Rectal smooth muscle tissue (tissue), 1 donor: ENCODE data around the gene ATP2B2.

Experiments used
- H3K27ac ChIP-seq: one replicate; pipeline ENCODE4 v1.7.0; 2013; ENCODE audit warnings: low read depth, low read length, inconsistent platforms
- H3K27me3 ChIP-seq: one replicate; pipeline ENCODE4 v1.7.0; 2013; ENCODE audit warnings: low read length; ENCODE audit not compliant: control insufficient read depth, insufficient read depth
- H3K36me3 ChIP-seq: one replicate; pipeline ENCODE4 v1.7.0; 2013; ENCODE audit warnings: low read length; ENCODE audit not compliant: control insufficient read depth, insufficient read depth
- H3K4me1 ChIP-seq: one replicate; pipeline ENCODE4 v1.7.0; 2013; ENCODE audit warnings: low read length; ENCODE audit not compliant: control insufficient read depth, insufficient read depth
- H3K4me3 ChIP-seq: one replicate; pipeline ENCODE4 v1.7.0; 2013; ENCODE audit warnings: low read length
- H3K9ac ChIP-seq: one replicate; pipeline ENCODE4 v1.7.0; 2013; ENCODE audit warnings: low read length

ATP2B2 gene

DNA sequence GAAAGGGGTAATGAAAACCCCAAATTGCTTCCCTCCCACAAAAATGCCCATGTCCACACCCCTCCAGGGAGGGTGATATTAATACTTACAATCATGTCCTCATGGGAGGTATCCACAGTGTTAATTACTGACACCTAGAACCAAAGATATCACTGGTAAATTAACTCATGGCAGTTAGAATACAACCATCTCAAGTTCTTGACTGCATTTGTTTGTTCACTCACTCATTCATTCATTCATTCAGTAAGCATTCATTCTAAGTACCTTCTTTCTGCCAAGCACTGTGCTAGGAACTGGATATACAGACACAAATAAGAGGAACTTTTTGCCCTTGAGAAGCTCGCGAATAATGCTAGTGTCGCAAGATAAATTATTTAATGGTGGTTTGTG, 187.4 kb downstream of the ATP2B2 start:
- H3K36me3 ChIP-seq = peaks cover 25% of the 10 kb centered on the region
- no peak overlapping the region for H3K9ac ChIP-seq
- no peak overlapping the region for H3K27ac ChIP-seq
- H3K4me1 ChIP-seq = peaks cover 11% of the 10 kb centered on the region
- H3K4me3 ChIP-seq = no peak overlapping the region
- no peaks in the 10 kb centered on the region for H3K27me3 ChIP-seq

DNA sequence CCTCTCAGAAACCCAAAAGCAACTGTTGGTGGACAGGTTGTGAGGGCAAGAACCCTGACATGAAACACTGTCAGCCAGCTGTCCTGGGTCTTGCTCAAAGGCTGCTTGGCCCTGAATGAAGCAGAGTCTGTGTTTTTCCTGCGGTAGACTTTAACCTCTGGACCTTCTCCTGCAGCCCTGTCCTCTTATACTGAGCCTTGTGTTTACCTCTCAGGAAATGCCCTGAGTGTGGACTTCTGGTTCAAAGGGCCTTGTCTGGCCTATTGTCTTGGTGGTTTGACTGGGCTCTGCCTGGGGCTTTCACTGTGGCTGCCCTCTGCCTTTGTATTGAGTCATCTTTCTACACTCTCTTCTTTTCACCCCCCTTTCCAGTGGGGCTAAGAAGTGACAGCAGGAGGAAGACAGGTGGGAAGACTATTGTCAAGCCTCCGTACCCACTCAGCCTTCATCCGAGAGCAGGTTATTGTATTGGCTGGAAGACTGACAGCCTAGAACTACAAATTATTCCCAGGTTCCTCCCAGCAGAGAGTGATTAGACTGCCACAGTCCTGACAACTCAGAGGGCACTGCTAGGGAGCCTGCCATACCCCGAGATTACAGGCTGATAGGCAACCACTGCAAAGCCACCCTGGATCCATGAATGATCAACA, 187.9 kb downstream of the ATP2B2 start:
- H3K27ac ChIP-seq = no peak overlapping the region
- no peak overlapping the region for H3K9ac ChIP-seq
- peaks cover 30% of the 10 kb centered on the region for H3K36me3 ChIP-seq
- peaks cover 11% of the 10 kb centered on the region for H3K4me1 ChIP-seq
- H3K4me3 ChIP-seq = no peak overlapping the region
- no peaks in the 10 kb centered on the region for H3K27me3 ChIP-seq

DNA sequence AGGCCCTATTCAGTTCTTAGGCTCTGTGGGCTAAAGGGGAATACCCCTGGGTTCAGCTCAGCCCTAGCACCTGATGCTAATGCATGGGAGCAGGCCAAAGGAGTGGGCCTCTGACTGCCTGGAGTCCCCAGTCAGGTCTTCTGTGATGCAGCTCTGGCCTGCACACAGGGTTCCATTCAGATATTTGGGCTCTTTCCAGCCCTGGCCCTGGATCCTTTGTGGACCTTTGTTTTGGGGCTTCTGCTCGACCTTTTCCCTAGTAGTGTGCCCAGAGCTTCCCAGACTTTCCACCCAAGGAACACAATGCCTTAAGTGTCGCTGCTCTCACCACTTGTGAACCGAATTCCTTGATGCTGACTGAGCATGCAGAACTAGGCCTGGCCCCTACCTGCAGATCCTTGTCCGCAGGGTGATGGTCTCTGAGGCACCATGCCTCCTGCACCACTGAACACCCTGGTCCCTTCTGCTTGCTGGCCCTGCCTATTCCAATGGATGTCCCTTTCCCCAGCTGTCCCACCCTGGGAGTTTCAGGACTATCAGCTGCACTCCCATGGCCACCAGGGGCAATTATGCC, 189.5 kb downstream of the ATP2B2 start:
- no peaks in the 10 kb centered on the region for H3K27me3 ChIP-seq
- H3K27ac ChIP-seq = no peak overlapping the region
- peaks cover 11% of the 10 kb centered on the region for H3K4me1 ChIP-seq
- H3K9ac ChIP-seq = no peak overlapping the region
- H3K36me3 ChIP-seq = peaks cover 42% of the 10 kb centered on the region
- H3K4me3 ChIP-seq = no peak overlapping the region

DNA sequence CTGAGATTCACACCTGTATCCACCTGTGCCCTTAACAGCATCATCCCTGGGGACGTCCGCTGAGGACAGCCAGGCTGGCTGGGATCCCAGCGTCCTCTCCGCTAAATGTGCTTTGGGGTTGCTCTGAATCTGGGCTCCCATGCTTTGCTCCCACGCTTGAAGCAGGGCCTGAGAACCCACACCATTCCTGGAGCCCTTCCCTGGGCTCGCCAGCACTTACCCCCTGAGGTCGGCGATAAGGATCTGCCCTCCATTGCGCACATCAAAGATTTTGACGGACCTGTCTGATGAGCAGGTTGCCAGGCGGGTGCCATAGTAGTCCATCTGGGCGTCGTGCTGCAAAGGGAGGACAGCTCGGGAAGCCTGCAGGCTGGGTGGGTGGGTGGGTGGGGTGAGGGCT, 190.3 kb downstream of the ATP2B2 start:
- H3K27ac ChIP-seq = no peak overlapping the region
- peaks cover 44% of the 10 kb centered on the region for H3K36me3 ChIP-seq
- no peaks in the 10 kb centered on the region for H3K27me3 ChIP-seq
- H3K4me3 ChIP-seq = no peak overlapping the region
- no peak overlapping the region for H3K9ac ChIP-seq
- H3K4me1 ChIP-seq = peaks cover 9% of the 10 kb centered on the region

DNA sequence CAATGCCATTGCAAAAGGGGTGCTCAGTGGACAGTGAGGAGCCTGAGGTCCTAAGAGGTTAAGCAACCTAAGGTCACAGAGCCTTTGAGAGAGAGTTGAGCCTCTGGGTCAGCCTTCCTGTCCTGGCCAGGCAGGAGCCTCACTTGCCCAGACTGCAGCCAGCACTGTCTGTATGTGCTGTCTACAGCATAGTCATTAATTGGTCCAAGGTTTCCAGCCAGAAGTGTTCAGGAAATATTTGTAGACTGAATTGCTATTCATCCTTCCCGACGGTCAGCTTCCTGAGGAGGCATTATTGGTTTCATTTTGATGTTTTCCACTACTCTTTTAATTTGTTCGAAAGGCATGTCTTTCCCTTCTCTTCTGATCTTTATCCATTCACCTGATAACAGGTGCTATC, 192.5 kb downstream of the ATP2B2 start:
- no peak overlapping the region for H3K4me3 ChIP-seq
- H3K27ac ChIP-seq = no peak overlapping the region
- H3K36me3 ChIP-seq = peaks cover 36% of the 10 kb centered on the region
- H3K27me3 ChIP-seq = no peaks in the 10 kb centered on the region
- H3K4me1 ChIP-seq = no peaks in the 10 kb centered on the region
- H3K9ac ChIP-seq = no peak overlapping the region

DNA sequence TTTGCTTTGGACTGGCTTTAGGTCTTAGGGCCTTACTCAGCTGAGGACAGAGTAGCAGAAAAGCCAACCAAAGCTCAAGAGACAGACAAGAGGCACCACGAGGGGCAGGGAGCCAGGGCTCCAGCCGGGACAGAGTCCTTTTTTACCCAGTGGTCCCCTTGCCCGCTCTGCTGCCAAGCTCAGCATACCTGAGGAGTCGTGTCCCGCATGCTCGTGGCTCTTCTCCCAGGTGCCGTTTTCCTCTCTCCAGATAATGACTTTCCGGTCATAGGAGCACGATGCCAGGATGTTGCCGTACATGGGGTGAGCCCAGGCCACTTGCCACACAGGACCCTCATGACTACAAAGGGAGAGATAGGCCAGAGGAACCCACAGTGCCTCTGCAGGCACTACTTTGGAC, 193.0 kb downstream of the ATP2B2 start:
- no peaks in the 10 kb centered on the region for H3K4me1 ChIP-seq
- H3K36me3 ChIP-seq = peaks cover 37% of the 10 kb centered on the region
- H3K4me3 ChIP-seq = no peak overlapping the region
- H3K9ac ChIP-seq = no peak overlapping the region
- no peak overlapping the region for H3K27ac ChIP-seq
- no peaks in the 10 kb centered on the region for H3K27me3 ChIP-seq

DNA sequence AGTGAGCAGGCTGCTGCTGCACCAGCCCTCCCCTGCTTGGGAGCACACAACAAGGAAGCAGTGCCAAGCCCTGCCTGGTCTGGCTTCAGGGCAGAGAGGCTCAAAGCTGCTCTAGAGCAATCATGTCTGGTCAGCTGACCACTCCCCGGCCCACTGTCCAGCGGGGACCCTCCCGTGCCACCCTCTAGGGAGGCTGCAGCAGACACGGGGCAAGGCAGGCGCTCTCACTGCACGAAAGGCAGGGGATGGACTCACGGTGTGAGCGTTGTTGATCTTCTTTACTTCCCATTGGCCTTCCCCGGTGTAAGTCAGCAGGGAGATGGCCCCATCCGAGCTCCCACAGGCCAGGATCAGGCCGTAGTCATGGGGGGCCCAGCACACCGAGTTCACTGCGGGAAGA, 193.7 kb downstream of the ATP2B2 start:
- no peak overlapping the region for H3K9ac ChIP-seq
- no peaks in the 10 kb centered on the region for H3K4me1 ChIP-seq
- no peak overlapping the region for H3K4me3 ChIP-seq
- H3K36me3 ChIP-seq = peaks cover 40% of the 10 kb centered on the region
- H3K27ac ChIP-seq = no peak overlapping the region
- H3K27me3 ChIP-seq = no peaks in the 10 kb centered on the region

DNA sequence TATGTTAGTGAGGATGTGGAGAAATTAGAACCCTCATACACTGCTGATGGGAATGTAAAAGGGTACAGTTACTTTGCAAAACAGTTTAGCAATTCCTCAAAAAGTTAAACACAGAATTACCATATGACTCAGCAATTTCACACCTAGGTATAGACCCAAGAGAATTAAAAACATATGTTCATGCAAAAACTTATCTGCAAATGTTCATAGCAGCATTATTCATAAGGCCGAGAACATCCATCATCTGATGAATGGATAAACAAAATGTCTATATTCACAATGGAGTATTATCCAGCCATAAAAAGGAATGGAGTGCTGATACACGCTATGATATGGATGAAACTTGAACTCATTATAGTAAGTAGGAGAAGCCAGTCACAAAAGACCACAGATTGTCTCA, 194.8 kb downstream of the ATP2B2 start:
- H3K27me3 ChIP-seq = no peaks in the 10 kb centered on the region
- H3K27ac ChIP-seq = no peak overlapping the region
- H3K4me3 ChIP-seq = no peak overlapping the region
- H3K36me3 ChIP-seq = peaks cover 41% of the 10 kb centered on the region
- no peaks in the 10 kb centered on the region for H3K4me1 ChIP-seq
- no peak overlapping the region for H3K9ac ChIP-seq

DNA sequence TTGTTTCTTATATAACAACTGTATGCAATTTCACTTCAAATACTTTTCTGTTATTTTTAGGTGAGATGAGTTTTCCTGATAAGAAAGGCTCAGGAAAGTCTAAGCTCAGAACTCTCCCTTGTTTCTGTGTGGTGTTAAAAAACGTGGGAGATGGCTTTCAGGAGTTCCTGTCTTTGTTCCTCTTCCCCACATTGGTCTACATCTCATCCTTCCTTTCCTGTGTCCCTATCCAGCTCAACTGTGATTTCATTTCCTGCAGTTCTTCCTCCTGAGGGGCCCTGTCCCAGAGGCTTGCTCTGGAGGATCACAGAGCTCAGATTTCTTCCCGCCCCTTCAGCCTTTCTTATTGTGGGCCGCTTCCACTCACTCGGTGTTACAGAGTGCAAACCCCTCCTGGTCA, 195.7 kb downstream of the ATP2B2 start:
- peaks cover 45% of the 10 kb centered on the region for H3K36me3 ChIP-seq
- no peak overlapping the region for H3K27ac ChIP-seq
- no peak overlapping the region for H3K4me3 ChIP-seq
- H3K4me1 ChIP-seq = no peaks in the 10 kb centered on the region
- H3K9ac ChIP-seq = no peak overlapping the region
- no peaks in the 10 kb centered on the region for H3K27me3 ChIP-seq

DNA sequence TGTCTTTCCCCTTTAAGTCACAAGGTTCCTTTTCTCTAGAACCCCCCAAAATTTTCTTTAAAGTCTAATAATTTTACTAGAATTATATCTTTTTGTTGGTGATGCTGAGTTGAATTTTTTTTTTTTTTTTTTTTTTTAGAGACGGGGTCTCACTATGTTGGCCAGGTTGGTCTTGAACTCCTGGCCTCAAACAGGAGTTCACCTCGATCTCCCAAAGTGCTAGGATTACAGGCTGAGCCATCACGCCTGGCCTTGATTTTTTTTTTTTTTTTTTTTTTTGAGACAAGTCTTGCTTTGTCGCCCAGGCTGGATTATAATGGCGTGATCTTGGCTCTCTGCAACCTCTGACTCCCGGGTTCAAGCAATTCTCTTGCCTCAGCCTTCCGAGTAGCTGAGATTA, 196.7 kb downstream of the ATP2B2 start:
- no peaks in the 10 kb centered on the region for H3K4me1 ChIP-seq
- H3K9ac ChIP-seq = no peak overlapping the region
- H3K4me3 ChIP-seq = no peak overlapping the region
- H3K27ac ChIP-seq = no peak overlapping the region
- peaks cover 47% of the 10 kb centered on the region for H3K36me3 ChIP-seq
- H3K27me3 ChIP-seq = no peaks in the 10 kb centered on the region

DNA sequence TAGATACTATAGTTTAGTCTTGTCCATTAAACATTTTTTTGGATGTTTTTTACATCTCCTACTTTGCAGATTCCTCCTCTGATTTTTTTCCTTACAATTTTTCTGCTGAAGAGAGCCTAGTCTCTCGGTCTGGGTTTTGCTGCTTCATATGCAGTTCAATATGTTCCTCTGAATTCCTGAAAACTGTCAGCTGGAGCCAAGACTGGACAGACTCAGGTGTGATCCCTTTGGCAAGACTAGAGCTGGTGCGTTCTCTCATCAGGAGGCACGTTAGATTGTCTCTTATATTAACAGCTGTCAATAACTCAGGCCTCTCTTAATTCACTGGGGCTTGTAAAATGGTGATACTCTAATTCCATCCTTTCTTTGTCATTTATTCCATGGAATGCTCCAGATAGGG, 199.2 kb downstream of the ATP2B2 start:
- Histone ChIP-seq H3K27me3 (no peaks in the 10 kb centered on the region), H3K27ac (no peak overlapping the region), H3K4me1 (no peaks in the 10 kb centered on the region), H3K9ac (no peak overlapping the region), H3K36me3 (peaks cover 52% of the 10 kb centered on the region), H3K4me3 (no peak overlapping the region)

DNA sequence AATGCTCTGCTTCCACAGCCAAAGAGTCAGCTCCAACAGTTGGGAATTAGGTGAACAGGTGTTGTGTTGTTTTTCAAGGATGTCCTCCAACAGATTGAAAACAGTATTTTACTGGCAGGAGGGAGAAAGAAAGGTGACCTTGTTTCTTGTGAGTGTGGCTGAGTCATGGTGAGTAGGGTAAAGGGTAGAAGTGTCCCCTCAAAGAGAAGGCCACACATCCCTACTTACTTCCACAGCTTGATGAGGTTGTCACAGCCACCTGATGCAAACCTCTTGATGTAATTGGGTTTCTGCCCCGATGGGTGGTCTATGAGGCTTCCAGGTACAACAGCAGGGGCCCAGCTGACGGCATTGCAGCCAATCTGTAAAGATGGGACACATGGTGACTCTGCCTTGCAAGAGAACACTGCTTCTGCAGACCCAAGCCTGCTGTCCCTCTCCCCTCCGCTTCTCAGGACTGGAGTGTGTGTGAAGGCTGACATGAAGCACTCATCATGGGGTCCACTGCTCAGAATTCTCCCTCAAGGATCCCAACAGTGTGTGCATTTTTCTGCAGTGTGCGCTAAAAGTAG, 200.0 kb downstream of the ATP2B2 start:
- no peaks in the 10 kb centered on the region for H3K4me1 ChIP-seq
- H3K27ac ChIP-seq = no peak overlapping the region
- peaks cover 54% of the 10 kb centered on the region for H3K36me3 ChIP-seq
- no peaks in the 10 kb centered on the region for H3K27me3 ChIP-seq
- H3K9ac ChIP-seq = no peak overlapping the region
- no peak overlapping the region for H3K4me3 ChIP-seq

DNA sequence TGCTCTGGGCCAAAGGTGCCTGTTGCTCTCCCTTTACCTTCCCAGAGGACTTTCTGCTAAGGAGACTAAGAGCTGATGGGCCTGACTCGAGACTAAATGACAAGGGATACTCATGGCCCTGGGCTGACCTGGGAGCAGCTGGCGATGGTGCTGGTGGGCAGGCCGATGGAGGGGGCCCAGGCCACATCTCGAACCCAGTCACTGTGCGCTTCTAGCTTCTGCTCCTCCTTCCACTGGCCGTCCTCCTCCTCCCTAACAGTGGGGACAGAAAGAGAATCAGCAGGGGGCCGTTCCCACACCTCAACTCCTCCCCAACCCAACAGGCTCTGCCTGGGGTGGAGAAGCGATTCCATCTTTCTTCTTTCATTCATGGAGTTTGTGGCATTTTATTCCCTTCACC, 200.5 kb downstream of the ATP2B2 start:
- H3K4me3 ChIP-seq = no peak overlapping the region
- peaks cover 58% of the 10 kb centered on the region for H3K36me3 ChIP-seq
- H3K9ac ChIP-seq = no peak overlapping the region
- H3K27me3 ChIP-seq = no peaks in the 10 kb centered on the region
- no peaks in the 10 kb centered on the region for H3K4me1 ChIP-seq
- H3K27ac ChIP-seq = no peak overlapping the region
